Measurements from ENCODE around the gene NUCKS1. TPM values are rescaled to one million over a fixed set of nuclear protein-coding genes. Genes with fewer than 3 reads are reported as not detected.

The NUCKS1 gene
- total RNA-seq (2022; extraction: Qiagen RNA extraction): 94.9 to 151 TPM (median 116 TPM) in 5 replicates

GRCh38 chr1:205750138-205751035 lies at the start of gene NUCKS1:
Gene NUCKS1, minus strand, starts transcription at chr1:205750182. Its CDS starts 209 bp downstream, at chr1:205749973.

GRCh38 chr1:205775015-205775716 lies 25.2 kb upstream of the NUCKS1 start, which contains the start of gene RAB29:
Gene RAB29, minus strand, starts transcription at chr1:205775482. Its CDS starts 526 bp downstream, at chr1:205774956.

GRCh38 chr1:205680073-205680851 lies 69.7 kb downstream of the NUCKS1 start, which contains the start of gene SLC45A3:
Gene SLC45A3, minus strand, starts transcription at chr1:205680509. Its CDS starts 15,853 bp downstream, at chr1:205664656.

Other genes with a start within 250 kb of the NUCKS1 start
- 0.67 to 1.0 TPM (median 0.83 TPM) in 5 replicates for gene CDK18, start 245.5 kb downstream of the NUCKS1 start, total RNA-seq (2022; extraction: Qiagen RNA extraction)
- gene ELK4, start 118.2 kb downstream of the NUCKS1 start, total RNA-seq (2022; extraction: Qiagen RNA extraction): 5.4 to 7.6 TPM (median 7.0 TPM) in 5 replicates
- gene SLC45A3, start 69.7 kb downstream of the NUCKS1 start, total RNA-seq (2022; extraction: Qiagen RNA extraction): 4.5 to 5.6 TPM (median 5.5 TPM) in 5 replicates
- gene RAB29, start 25.3 kb upstream of the NUCKS1 start, total RNA-seq (2022; extraction: Qiagen RNA extraction): 10.0 to 14.8 TPM (median 10.9 TPM) in 5 replicates
- 17.6 to 28.6 TPM (median 19.3 TPM) in 5 replicates for gene SLC41A1, start 63.0 kb upstream of the NUCKS1 start, total RNA-seq (2022; extraction: Qiagen RNA extraction)
- not detected in 5 replicates for gene PM20D1, start 100.0 kb upstream of the NUCKS1 start, total RNA-seq (2022; extraction: Qiagen RNA extraction)
- 0.06 to 0.15 TPM (median 0.10 TPM) in 5 replicates for gene SLC26A9, start 193.3 kb upstream of the NUCKS1 start, total RNA-seq (2022; extraction: Qiagen RNA extraction)